Measurements from ENCODE around the gene EXD1. TPM values are rescaled to one million over a fixed set of nuclear protein-coding genes. Genes with fewer than 3 reads are reported as not detected.

EXD1 gene
- total RNA-seq, 1 experiment from 2014 or later, result 0.26 TPM

GRCh38 chr15:41151451-41152005, 79.0 kb downstream of the EXD1 start:
- H3K27me3 Mint-ChIP-seq (ENCODE audit: low read depth), result no peaks in the 10 kb centered on the region
- no peak overlapping the region for H3K27ac Mint-ChIP-seq
- ChIA-PET CTCF (interaction anchor here (0.7 kb wide), 1 partner anchor 315 kb away, joined by 3 read pairs; no protein-coding TSS in a partner anchor), POLR2A (no interaction called here)
- no peak for ATAC-seq
- no peak overlapping the region for H3K4me3 Mint-ChIP-seq
- H3K9me3 Mint-ChIP-seq, result peaks cover 8% of the 10 kb centered on the region
- DNase-seq (ENCODE audit: low spot score), result no peak
- no peaks in the 10 kb centered on the region for H3K36me3 Mint-ChIP-seq
- TF ChIP-seq SOX15 (CRISPR knock-in tag; IDR thresholded peaks at IDR 0.05), result no peak
- no peak for TF ChIP-seq ZNF219 (CRISPR knock-in tag; IDR thresholded peaks at IDR 0.05; ENCODE audit: borderline replicate concordance)
- TF ChIP-seq TEAD1 (CRISPR knock-in tag; IDR thresholded peaks at IDR 0.05), result no peak
- no peak for TF ChIP-seq ZNF532 (CRISPR knock-in tag; IDR thresholded peaks at IDR 0.05; ENCODE audit: borderline replicate concordance)
- no peak for TF ChIP-seq RELA (CRISPR knock-in tag; IDR thresholded peaks at IDR 0.05; ENCODE audit: borderline replicate concordance)
- no peak for TF ChIP-seq CREM (CRISPR knock-in tag; IDR thresholded peaks at IDR 0.05)
- TF ChIP-seq CREB1 (CRISPR knock-in tag; IDR thresholded peaks at IDR 0.05), result no peak
- no peak for TF ChIP-seq IRF2 (CRISPR knock-in tag; IDR thresholded peaks at IDR 0.05; ENCODE audit: borderline replicate concordance, low read depth)
- TF ChIP-seq PRRX2 (CRISPR knock-in tag; IDR thresholded peaks at IDR 0.05), result no peak
- TF ChIP-seq ZNF263 (CRISPR knock-in tag; IDR thresholded peaks at IDR 0.05; ENCODE audit: low read depth), result no peak
- no peak for TF ChIP-seq NR1H2 (CRISPR knock-in tag; IDR thresholded peaks at IDR 0.05)
- no peak for TF ChIP-seq EMX1 (CRISPR knock-in tag; IDR thresholded peaks at IDR 0.05)
- no peak for TF ChIP-seq ZBTB43 (CRISPR knock-in tag; IDR thresholded peaks at IDR 0.05)
- no peak for TF ChIP-seq TP53 (CRISPR knock-in tag; IDR thresholded peaks at IDR 0.05)
- TF ChIP-seq ZMAT4 (CRISPR knock-in tag; IDR thresholded peaks at IDR 0.05), result no peak
- TF ChIP-seq ZNF425 (CRISPR knock-in tag; conservative IDR thresholded peaks at IDR 0.05), result no peak
- H3K4me1 Mint-ChIP-seq, result no peaks in the 10 kb centered on the region

- Mint-ChIP-seq H3K9me3 (peaks cover 8% of the 10 kb centered on the region), H3K27ac (no peak overlapping the region), H3K27me3 (ENCODE audit: low read depth) (no peaks in the 10 kb centered on the region), H3K36me3 (no peaks in the 10 kb centered on the region), H3K4me1 (no peaks in the 10 kb centered on the region), H3K4me3 (no peak overlapping the region)
- no peak for DNase-seq (ENCODE audit: low spot score)
- no peak for ATAC-seq
- CTCF ChIA-PET, result no interaction called here
- POLR2A ChIA-PET, result no interaction called here
- no peak for TF ChIP-seq FOXK1 (CRISPR knock-in tag; IDR thresholded peaks at IDR 0.05)
- no peak for TF ChIP-seq ZNF121 (CRISPR knock-in tag; IDR thresholded peaks at IDR 0.05)
- TF ChIP-seq CREM (CRISPR knock-in tag; IDR thresholded peaks at IDR 0.05), result no peak
- TF ChIP-seq, protein P1, sequence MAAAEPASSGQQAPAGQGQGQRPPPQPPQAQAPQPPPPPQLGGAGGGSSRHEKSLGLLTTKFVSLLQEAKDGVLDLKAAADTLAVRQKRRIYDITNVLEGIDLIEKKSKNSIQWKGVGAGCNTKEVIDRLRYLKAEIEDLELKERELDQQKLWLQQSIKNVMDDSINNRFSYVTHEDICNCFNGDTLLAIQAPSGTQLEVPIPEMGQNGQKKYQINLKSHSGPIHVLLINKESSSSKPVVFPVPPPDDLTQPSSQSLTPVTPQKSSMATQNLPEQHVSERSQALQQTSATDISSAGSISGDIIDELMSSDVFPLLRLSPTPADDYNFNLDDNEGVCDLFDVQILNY (CRISPR knock-in tag; IDR thresholded peaks at IDR 0.05), result no peak
- no peak for TF ChIP-seq MLX (CRISPR knock-in tag; IDR thresholded peaks at IDR 0.05)
- no peak for TF ChIP-seq KAT7 (CRISPR knock-in tag; IDR thresholded peaks at IDR 0.05; ENCODE audit: borderline replicate concordance)
- no peak for TF ChIP-seq ATF1 (CRISPR knock-in tag; IDR thresholded peaks at IDR 0.05)
- no peak for TF ChIP-seq CBFB (CRISPR knock-in tag; IDR thresholded peaks at IDR 0.05; ENCODE audit: low read depth)
- TF ChIP-seq ELF4 (CRISPR knock-in tag; IDR thresholded peaks at IDR 0.05; ENCODE audit: low read depth), result no peak
- no peak for TF ChIP-seq ZNF281 (CRISPR knock-in tag; IDR thresholded peaks at IDR 0.05)
These were observed 80.3 kb downstream of the EXD1 start for GRCh38 chr15:41150279-41150678.
